HG03039 (cell line): ENCODE measurements around the gene OXLD1.

Source experiments
- ATAC-seq: cut with Tn5 transposase; IDR thresholded peaks from one replicate; pipeline ENCODE4 v1.9.1; 2021; ENCODE audit warnings: mild to moderate bottlenecking, moderate library complexity; ENCODE audit not compliant: unreplicated experiment

The OXLD1 gene

GRCh38 chr17:81666342-81667191 is at the start of gene OXLD1, which contains the start of gene CCDC137:
OXLD1 (minus strand) TSS chr17:81666605; CDS start chr17:81666577, 28 bp downstream.
CCDC137 (plus strand) TSS chr17:81666737; CDS start chr17:81666767, 30 bp downstream.
- peak; percentile 90 for ATAC-seq

DNA sequence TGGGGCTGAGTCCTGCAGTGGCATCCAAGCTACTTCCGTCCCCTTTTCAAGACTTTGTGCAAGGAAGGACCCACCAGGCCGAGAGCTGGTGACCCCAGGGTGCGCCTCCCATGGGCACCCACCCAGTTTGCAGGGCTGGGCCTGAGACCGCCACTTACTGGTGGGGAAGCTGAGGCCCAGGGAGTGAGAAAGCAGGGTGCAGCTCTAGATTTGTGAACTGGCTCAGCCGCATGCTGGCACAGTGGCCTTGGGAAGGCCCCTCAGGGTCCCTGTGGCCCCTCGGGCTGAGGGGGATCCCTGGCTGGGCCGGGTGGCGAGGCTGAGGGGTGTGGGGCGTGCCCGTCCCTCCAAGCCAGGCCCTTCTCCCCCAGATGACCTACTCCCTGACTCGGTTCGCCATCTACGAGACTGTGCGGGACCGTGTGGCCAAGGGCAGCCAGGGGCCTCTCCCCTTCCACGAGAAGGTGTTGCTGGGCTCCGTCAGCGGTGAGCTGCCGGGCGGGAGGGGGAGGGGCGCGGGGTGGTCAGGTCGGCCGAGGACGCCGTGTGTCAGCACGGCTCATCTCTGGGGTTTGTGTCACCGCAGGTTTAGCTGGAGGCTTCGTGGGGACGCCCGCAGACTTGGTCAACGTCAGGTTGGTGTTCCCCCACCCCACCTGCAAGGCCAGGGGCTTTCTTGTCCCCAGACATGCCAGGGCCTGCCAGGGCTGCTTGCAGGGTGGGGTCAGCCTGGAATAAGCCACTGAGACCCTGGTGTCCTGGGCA is 48.9 kb upstream of the OXLD1 start:
- no peak for ATAC-seq

DNA sequence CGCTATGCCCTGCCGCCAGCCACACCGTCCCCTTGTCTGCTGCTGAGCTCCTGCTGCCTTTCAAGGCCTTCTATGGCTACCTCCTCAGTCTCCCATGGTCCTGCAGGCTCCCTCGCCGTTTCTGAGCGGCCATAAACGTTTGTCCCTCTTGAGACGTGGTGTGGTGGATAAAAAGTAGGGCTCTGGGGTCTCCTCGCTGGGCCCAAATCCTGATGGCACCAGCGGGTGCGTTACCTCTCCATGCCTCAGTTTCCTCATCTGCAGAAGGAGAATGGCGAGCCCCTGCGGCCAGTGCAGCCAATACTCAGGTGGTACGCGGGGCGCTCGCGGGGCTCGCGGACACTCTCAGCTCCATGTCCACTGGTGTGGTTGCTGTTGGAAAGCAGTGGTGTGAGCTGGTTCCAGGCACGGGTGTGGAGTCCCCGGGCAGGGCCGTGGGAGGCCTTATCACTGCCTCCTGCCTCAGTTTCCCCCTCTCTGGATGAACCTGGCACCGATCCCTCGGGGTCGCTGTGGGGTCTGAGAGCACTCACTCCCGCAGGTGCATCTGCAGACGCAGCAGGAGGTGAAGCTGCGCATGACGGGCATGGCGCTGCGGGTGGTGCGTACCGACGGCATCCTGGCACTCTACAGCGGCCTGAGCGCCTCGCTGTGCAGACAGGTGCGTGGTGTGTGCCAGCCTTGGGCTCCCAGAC is 48.2 kb upstream of the OXLD1 start:
- ATAC-seq, result no peak

DNA sequence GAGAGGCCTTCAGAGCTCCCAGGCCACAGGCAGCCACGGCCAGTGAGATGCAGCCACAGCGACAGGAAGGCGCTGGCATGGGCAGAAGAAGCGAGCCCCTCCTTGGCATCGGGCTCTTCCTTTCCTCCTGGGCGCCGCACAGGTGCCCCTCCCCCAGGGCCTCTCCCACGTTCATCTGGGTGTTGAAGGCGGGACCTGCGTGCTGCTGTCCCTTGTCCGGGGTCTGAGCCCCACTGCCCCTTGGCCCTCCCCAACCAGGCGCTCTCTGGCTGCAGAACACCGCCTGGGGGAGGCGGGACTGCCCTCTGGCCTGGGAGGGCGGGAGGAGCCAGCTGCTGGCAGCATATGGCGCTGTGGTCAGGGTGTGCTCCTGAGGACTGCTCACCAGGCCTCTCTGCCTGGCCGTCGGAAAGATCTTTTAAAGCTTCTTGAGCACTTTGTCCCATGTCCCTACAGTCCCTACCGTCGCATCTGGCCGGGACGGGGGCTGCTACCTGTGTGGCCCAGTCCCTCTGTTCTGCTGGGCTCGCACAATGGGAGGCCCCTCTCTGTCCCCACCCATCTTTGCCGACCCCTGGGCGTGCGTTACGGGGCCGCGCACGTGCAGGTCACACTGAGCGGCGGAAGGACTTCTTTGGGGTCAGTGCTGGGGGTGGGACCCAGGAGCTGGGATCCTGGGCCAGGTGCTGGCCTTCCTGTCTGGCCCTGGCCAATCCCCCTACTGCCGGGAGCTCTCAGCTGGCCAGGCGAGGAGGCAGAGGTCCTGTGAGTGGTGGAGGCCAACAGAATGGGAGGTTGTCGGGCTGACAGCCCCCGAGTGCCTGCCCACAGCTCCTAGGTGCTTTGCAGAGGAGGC is 47.4 kb upstream of the OXLD1 start:
- ATAC-seq, result no peak

DNA sequence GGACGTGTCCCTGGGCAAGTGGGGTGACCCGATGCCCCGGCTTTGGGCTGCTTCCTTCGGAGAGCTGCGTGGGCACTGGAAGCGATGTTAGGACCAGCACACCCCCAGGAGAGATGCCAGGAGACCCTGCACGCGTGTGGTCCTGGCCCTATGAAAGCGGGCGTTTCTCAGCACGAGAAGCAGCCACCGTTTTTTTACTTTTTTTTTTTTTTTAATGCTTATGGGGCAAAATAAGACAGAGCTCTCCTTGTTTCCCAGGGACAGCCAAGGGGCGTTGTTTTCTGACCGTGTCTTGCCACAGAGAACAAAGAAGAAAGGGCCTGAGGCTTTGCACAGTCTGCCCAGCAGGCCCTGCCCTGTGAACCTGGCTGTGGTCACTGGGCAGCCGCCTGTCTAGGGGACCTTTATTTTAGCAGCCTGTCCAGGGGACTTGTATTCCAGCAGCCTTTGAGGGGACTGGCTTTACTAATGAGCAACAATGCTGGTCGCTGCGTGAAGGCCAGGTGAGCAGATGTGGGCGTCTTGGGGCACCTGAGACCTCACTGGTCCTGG is 46.7 kb upstream of the OXLD1 start:
- no peak for ATAC-seq

GRCh38 chr17:81712468-81713003 is 46.1 kb upstream of the OXLD1 start:
- ATAC-seq, result peak; percentile 2

- ATAC-seq, result peak; percentile 50
Measured at GRCh38 chr17:81711814-81712467, 45.5 kb upstream of the OXLD1 start, which contains the start of gene SLC25A10. SLC25A10 (plus strand) TSS chr17:81712284; CDS start chr17:81712427, 143 bp downstream.

DNA sequence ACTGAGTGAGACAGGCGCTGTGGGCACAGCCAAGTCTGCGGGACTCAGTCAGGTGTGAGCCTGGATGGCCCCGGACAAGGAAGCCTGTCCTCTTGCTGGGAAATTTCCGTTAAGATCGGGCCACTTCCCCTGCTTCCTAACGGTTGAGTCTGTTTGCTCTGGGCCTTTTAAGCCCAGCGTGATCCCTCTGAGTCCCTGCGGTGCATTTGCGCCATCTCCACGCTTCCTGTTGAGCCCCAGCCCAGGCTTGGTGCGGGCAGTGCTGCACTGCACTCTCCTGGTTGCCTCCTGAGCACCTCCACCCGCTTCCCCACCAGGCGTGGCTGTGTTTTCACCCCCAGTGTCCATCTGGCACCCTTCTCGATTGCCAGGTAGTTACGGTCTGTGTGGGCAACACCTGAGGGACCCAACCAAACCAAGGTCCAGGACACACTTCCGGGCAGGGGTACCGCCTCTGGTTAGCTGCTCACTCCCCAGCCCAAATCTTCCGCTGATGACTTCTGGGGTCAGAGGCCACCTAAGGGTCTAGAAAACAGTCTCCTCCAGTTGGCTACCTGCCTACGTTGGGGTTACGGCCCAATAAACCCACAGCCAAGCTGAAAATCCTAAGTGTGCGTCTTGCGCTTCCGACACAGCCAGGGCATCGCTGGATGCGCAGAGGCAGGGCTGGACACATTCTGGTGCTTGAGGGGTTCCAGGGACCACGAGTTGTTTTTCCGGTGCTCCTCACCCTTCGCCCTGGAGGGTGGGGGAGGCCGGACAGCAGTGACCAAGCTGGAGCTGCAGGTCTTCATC is 44.3 kb upstream of the OXLD1 start:
- ATAC-seq, result no peak

GRCh38 chr17:81708739-81709185 is 42.4 kb upstream of the OXLD1 start:
- no peak for ATAC-seq

- ATAC-seq, result no peak
Measured at GRCh38 chr17:81707725-81708646, 41.6 kb upstream of the OXLD1 start.

DNA sequence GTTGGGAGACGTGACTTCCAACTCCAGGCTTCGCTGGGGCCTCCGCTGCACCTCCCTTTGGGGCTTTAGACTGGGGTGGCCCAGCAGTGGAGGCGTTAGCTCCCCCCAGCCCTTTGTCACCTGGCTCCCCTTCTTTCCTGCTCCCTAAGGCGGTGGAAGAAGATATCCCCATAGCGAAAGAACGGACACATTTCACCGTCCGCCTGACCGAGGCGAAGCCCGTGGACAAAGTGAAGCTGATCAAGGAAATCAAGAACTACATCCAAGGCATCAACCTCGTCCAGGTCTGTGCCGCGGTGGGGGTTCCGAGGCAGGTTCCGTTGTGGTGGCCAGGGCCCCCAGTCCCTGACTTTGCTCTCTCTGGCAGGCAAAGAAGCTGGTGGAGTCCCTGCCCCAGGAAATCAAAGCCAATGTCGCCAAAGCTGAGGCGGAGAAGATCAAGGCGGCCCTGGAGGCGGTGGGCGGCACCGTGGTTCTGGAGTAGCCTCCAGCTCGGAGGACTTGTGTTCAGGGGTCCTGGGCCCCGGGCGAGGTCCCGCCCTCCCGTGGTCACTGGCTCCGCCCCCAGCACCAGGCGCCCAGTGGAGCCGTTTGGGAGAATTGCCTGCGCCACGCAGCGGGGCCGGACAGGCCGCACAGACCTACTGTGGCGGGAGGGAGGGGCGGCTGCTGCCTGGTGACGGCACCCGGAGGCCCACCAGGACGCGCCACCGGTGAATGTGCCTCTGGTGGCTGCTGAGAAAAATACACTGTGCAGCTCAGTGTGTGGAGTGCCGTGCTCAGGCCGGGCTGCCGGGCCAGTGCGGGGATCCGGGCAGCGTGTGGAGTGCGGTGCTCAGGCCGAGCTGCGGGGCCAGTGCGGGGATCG is 40.6 kb upstream of the OXLD1 start:
- no peak for ATAC-seq

DNA sequence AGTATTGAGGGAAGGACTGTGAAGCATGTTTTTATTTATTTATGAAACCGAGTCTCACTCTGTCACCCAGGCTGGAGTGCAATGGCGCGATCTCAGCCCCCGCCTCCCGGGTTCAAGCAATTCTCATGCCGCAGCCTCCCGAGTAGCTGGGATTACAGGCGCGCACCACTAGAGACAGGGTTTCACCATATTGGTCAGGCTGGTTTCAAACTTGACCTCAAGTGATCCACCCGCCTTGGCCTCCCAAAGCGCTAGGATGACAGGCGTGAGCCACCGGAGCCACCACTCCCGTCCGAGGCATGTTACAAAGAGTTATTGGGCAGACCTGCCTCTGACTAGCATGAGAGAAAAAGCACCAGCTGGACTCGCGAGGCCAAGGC is 39.8 kb upstream of the OXLD1 start:
- ATAC-seq, result no peak

- no peak for ATAC-seq
Measured at GRCh38 chr17:81705518-81706231, 39.3 kb upstream of the OXLD1 start.

DNA sequence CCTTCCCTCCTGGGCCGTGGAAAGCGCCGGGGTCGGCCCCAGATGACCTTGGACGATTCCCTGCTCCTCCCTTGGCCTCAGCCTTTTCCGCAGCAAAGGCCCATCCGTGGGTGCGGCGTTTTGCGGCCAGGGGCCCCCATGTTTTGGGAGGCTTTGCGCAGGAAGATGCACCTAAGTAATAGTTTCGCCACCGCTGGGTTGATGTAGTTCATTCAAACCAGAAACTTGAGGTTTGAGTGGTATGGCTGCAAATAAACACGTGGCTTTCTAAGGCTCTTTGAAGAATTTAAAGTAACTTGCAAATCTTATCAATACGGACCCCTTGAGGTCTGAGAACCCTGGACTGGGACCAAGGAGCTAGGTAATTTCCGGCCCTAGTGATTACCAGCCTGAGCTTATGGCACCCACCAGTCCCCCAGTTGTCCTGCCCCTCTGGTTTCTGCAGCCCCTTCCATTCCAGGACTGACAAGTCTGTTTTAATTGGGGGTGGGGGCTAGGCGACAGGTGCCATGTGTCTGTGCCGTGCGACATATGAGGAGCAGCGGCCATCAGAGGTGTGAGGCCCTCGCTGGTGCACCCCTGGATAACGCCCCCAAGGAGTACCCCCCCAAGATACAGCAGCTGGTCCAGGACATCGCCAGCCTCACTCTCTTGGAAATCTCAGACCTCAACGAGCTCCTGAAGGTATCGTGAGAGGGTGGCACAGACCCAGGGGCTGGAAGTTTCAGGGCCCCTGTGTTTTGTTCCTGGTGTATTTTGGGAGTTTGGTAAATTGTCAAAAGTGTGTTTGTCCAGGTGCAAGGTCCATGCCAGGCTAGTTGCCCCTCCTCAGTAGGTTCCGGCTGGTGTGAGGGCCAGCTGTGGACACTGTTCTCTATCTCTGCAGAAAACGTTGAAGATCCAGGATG is 37.6 kb upstream of the OXLD1 start:
- ATAC-seq, result no peak
